HG02759 (cell line): Measurements from ENCODE around the gene GFOD1.
"Not testable (repeated sequence)": the region's sequence is repeated elsewhere in the genome, so short reads cannot be mapped to it uniquely, and the experiment has no call there.

Experiments used
- ATAC-seq: cut with Tn5 transposase; IDR thresholded peaks from one replicate; pipeline ENCODE4 v1.9.1; 2021; ENCODE audit warnings: mild to moderate bottlenecking, moderate library complexity; ENCODE audit not compliant: unreplicated experiment

The GFOD1 gene

DNA sequence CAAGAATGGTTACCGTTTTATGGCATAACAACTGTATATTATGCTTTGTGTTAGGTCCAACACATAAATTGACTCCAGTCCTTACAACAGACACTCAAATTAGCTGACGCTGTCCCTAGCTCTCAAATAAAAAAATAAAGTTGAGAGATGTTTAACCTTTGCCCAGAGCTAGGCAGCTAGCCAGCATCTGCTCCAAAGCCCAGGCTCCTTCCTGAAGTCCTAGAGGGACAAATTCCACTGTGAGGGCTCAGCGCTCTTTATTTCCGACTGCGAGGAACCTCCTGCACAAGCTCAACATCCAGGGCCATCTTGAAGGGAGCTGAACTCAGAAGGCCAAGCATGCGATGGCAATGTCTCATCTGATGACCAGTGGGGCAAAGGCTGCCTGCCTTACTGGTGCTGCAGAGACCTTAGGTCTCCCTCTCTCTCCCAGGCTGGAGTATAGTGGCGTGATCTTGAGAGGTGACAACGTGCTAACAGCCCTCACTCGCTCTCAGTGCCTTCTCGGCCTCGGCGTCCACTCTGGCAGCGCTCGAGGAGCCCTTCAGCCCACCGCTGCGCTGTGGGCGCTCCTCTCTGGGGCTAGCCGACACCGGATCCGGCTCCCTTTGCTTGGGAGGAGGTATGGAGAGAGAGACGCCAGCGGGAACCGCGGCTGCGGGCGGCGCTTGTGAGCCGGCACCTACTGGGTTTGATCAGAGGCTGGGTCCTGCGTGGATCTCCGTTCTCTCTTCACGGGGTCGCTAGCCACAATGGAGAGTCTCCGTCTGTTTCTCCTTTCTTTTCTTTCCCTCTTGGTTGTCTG, 24.7 kb upstream of the GFOD1 start:
- ATAC-seq: no peak

DNA sequence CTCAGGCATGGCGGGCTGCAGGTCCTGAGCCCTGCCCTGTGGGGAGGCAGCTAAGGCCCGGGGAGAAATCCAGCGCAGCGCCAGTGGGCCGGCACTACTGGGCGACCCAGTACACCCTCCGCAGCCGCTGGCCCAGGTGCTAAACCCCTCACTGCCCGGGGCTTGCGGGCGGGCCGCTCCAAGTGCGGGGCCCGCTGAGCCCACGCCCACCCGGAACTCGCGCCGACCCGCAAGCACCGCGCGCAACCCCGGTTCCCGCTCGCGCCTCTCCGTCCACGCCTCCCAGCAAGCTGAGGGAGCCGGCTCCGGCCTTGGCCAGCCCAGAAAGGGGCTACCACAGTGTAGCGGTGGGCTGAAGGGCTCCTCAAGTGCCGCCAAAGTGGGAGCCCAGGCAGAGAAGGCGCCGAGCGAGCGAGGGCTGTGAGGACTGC, 23.8 kb upstream of the GFOD1 start:
- not testable (repeated sequence) for ATAC-seq

DNA sequence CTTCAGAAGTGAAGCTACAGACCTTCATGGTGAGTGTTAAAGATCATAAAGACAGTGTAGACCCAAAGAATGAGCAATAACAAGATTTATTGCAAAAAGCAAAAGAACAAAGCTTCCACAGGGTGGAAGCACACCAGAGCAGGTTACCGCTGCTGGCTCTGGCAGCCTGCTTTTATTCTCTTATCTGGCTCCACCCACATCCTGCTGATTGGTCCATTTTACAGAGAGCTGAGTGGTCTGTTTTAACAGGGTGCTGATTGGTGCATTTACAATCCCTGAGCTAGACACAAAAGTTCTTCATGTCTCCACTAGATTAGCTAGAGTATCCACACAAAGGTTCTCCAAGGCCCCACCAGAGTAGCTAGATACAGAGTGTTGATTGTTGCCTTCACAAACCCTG, 23.0 kb upstream of the GFOD1 start:
- not testable (repeated sequence) for ATAC-seq

GRCh38 chr6:13508711-13509705, 21.6 kb upstream of the GFOD1 start:
- ATAC-seq: no peak

DNA sequence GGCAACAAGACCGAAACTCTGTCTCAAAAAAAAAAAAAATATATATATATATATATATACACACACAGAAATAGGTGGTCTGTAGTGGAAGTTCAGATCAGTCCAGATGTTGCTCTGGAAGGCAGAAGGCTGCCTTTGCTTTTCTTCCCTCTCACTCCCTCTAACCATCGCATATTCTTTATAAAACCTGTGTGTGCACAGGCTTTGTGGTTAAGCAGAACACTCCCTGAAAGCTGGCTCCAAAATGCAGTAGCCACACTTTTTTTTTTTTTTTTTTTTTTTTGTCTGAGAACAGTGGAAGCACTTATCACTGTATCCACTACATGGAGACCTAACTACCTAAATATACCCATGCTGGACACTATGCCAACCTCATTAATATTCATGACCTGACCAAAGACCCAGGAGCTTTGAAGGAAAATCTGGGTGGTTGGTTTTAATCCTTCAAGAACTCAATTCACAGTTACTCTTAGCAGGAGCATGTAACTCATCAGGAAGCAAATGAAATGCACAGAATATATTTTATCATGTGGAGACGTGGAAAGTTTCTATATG, 20.0 kb upstream of the GFOD1 start:
- ATAC-seq: no peak

DNA sequence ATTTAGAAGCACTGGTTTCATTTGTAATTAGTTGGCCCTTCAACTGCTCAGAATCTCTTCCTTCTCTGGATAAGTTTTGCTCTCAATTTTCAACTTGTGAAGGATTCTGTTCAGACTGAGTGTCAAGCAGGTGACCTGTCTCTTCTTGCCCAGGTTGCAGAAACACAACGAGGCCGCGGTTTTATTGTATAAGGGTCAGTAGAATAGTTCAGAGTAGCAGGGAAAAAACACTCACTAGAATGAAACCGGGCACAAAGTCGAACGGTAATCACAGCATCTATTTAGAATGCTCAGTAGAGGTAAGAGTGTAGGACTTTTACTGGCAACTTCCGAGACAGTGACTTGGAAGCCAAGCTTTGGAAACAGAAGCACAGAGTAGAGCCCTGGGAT, 17.9 kb upstream of the GFOD1 start:
- ATAC-seq: no peak

DNA sequence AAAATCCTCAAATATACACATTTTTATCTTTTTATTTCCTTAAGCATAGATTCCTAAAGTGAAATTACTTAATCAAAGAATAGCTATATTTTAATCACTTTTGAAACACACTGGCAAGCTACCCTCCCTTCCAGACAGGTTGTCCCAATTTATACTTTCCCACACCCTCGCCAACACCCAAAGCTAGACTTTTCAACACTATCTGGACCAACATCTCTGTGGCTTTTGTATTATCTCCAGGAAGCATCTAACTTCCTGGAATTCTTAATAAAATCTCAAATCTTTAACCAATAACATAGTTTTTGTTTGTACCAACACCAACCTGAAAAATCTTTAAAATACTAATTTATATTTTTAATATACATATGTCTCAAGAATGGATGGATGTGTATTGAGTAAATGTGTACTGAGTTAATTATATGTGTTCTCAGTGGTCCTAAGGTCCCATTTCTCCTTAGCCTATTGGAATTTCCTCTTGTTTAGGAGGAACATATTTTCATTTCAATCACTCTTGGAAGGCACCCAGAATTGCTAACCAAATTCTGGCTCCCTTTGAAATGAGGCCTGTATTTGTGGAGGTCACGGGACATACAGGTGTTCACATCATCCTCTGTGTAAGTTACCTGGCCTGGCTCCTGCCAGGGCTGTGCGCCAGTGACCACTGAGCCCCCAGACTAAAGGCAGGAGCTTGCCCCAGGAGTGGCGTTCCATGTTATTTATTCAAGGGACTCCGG, 17.4 kb upstream of the GFOD1 start:
- ATAC-seq: no peak

DNA sequence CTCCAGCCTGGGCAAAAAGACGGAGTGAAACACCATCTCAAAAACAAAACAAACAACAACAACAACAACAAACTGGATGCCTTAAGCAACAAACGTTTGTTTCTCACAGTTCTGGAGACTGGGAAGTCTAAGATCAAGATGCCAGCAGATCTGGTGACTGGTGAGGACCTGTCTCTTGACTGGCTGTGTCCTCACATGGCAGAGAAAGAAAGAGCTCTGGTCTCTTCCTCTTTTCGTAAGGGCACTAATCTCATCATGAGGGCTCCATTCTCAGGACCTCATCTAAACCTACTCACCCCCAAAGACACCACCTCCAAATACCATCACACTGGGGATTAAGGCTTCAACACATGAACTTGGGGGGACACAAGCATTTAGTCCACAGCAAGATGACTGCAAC, 13.5 kb upstream of the GFOD1 start:
- no peak for ATAC-seq

DNA sequence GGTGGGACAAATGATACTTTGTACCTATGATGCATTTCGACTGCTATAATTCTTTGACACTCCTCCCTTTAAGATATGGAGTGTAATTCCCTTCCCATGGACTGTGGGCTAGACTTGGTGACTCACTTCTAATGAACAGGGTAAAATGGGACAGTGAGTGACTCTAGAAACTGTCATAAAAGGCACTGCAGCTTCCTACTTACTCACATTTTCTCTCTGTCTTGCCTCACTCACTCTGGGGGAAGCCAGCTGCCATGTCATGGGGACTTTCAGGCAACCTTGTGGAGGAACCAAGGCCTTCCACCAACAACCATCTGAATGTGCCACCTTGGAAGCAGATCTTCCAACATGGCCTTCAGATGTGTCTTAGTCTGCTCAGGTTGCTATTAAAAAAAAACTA, 12.9 kb upstream of the GFOD1 start:
- ATAC-seq: no peak

GRCh38 chr6:13496513-13497190, 9.3 kb upstream of the GFOD1 start:
- no peak for ATAC-seq

- ATAC-seq: no peak
These were observed 8.4 kb upstream of the GFOD1 start for GRCh38 chr6:13495818-13496217.

GRCh38 chr6:13495112-13495776, 7.8 kb upstream of the GFOD1 start:
- no peak for ATAC-seq

DNA sequence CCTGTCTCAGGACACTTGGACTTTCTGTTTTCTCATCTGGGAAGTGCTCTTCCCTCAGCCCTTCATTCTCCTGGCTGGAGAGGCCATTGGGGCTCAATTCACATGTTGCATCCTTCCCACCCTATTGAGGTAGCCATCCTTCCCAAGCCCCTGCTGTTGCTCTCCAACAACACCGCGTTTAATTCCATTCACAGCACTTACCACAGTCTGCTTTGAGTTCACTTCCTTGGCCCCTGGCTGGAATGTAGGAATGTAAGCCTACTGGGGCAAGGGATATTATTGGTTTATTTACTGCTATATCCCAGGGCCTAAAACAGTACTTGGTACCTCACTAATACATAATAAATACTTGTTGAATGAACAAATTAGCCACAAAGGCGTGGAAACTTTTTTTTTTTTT, 6.7 kb upstream of the GFOD1 start:
- ATAC-seq: no peak

DNA sequence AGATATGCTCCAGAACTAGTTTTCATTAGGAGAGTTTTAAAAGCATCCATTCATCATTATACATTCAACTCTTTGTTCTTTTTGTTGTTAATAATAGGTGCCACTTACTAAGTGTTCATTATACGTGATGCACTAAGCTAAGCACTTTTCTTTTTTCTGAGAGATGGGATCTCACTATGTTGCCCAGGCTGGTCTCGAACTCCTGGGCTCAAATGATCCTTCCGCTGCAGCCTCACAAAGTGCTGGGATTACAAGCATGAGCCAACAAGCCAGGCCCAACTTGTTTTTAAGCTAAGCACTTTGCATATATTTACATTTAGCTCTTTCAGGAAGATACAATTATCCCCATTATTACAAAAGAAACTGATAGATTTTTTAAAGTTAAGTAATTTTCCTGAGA, 5.7 kb upstream of the GFOD1 start:
- no peak for ATAC-seq

DNA sequence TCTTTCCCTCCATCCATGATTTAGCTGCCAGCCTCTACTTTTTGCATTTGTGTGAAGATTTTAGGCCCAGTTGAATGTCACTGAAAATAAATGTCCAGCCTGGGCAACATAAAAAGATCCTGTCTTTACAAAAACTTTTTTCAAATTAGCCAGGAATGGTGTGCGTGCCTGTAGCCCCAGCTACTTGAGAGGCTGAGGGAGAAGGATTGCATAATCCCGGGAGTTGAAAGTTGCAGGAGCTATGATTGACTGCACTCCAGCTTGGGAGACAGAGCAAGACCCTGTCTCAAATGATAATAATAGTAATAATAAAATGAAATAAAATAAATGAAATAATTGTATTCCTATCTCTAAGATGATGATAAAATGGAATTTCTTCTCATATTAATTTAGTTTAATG, 5.0 kb upstream of the GFOD1 start:
- no peak for ATAC-seq

GRCh38 chr6:13491538-13491937, 4.1 kb upstream of the GFOD1 start:
- no peak for ATAC-seq

- ATAC-seq: no peak
These were observed 3.0 kb upstream of the GFOD1 start for GRCh38 chr6:13490402-13490801.

DNA sequence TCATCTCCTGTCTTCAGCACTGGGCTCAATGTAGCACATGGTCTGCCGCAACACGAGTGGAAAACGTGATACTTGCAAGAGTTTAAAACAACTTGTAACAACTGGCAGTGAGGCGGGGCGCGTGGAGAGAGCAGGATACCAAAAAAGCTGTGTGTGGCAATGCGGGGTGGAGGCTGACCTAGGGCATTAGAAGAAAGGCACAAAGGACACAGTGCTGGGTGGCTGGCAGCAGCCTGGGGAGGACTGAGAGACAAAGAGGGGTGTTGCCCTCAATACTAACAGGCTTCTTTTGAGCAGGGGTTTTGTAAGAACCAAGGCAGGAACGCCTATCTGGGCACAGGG, 1.5 kb upstream of the GFOD1 start:
- ATAC-seq: no peak

DNA sequence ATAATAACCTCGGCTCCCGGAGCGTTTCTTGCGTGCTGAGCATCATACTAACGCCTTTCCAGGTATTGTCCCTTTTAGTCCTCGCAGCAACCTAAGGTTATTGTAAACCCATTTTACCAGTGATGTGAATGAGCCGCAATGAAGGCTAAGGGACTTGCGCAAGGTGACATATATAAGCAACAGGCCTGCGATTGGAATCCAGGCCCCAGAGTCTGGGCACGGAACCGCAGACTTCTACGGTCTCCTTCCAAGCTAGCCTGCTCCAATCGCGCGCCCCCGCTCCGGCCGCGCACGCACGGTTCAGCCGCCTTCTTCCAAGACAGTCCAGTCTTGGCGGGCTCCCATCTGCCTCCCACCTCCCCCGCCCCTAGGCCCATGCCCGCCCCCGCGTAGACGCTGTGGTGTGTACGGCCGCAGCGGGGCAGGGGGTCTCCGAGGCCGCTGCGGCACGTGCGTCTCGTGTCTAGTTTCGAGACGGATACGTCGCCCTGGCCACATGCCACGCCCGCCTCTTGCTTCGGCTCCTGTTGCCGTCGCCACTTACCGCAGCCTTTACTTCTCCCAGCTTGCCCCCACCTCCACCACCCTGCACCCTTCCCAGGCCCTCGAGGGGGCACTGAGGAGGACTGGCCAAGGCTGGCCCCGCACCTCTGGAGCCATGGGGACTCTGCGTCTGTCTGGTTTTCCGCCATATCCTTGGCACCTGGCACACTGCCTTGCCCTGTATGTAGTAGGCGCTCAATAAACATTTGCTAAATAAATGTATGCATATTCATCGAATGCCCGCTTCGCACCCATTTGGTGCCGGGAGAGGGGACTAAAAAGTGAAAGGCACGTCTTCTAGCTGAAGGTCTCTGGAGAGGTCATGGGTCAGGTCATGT, 855 bp upstream of the GFOD1 start:
- no peak for ATAC-seq
